DMS 273 (cell line): Measurements from ENCODE around the gene SPAG6.

ENCODE experiments used
- DNase-seq: peaks from one replicate; lab custom pipeline; 2025; ENCODE audit not compliant: unreplicated experiment; lab: John Stamatoyannopoulos, UW

Gene SPAG6

GRCh38 chr10:22429981-22430421, 84.7 kb downstream of the SPAG6 start:
- no peak for DNase-seq

GRCh38 chr10:22433875-22434274, 88.6 kb downstream of the SPAG6 start:
- DNase-seq, result no peak

GRCh38 chr10:22434521-22434920, 89.2 kb downstream of the SPAG6 start:
- no peak for DNase-seq

- no peak for DNase-seq
Observed at GRCh38 chr10:22435650-22436049, 90.4 kb downstream of the SPAG6 start.

GRCh38 chr10:22436526-22436892, 91.2 kb downstream of the SPAG6 start:
- no peak for DNase-seq

GRCh38 chr10:22436893-22437619, 91.8 kb downstream of the SPAG6 start:
- DNase-seq, result peak; percentile 87

- DNase-seq, result no peak
Observed at GRCh38 chr10:22437620-22438588, 92.6 kb downstream of the SPAG6 start.

GRCh38 chr10:22438711-22439110, 93.4 kb downstream of the SPAG6 start:
- no peak for DNase-seq

GRCh38 chr10:22442063-22442462, 96.8 kb downstream of the SPAG6 start:
- no peak for DNase-seq

- DNase-seq, result no peak
Observed at GRCh38 chr10:22442468-22442867, 97.2 kb downstream of the SPAG6 start.

GRCh38 chr10:22443175-22443901, 98.0 kb downstream of the SPAG6 start:
- no peak for DNase-seq

- DNase-seq, result no peak
Observed at GRCh38 chr10:22444219-22444788, 99.0 kb downstream of the SPAG6 start.

- no peak for DNase-seq
Observed at GRCh38 chr10:22445495-22445894, 100.2 kb downstream of the SPAG6 start.

GRCh38 chr10:22447068-22447467, 101.8 kb downstream of the SPAG6 start:
- no peak for DNase-seq

GRCh38 chr10:22451346-22451745, 106.0 kb downstream of the SPAG6 start:
- DNase-seq, result no peak

- DNase-seq, result no peak
Observed at GRCh38 chr10:22453320-22453719, 108.0 kb downstream of the SPAG6 start.

GRCh38 chr10:22453948-22454591, 108.8 kb downstream of the SPAG6 start:
- peak; percentile 62 for DNase-seq

GRCh38 chr10:22454634-22455033, 109.3 kb downstream of the SPAG6 start:
- DNase-seq, result no peak

- DNase-seq, result no peak
Observed at GRCh38 chr10:22455068-22455857, 110.0 kb downstream of the SPAG6 start.

GRCh38 chr10:22456486-22456885, 111.2 kb downstream of the SPAG6 start:
- DNase-seq, result no peak
